ENCODE measurements around the gene DNASE1. TPM values are rescaled to one million over a fixed set of nuclear protein-coding genes. Genes with fewer than 3 reads are reported as not detected.

DNASE1 gene, protein sequence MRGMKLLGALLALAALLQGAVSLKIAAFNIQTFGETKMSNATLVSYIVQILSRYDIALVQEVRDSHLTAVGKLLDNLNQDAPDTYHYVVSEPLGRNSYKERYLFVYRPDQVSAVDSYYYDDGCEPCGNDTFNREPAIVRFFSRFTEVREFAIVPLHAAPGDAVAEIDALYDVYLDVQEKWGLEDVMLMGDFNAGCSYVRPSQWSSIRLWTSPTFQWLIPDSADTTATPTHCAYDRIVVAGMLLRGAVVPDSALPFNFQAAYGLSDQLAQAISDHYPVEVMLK
- total RNA-seq (2022) (26.0 and 31.6 TPM in 2 replicates), Bru-seq, nascent RNA (percentile 56 among the genes with signal in this experiment), BruChase-seq, experiment 1, labeled RNA remaining after a 6-hour chase (percentile 83 among the genes with signal in this experiment), BruChase-seq, experiment 2, labeled RNA remaining after a 2-hour chase (percentile 78 among the genes with signal in this experiment)
- long read RNA-seq, full-length matches to known transcripts: 1 of 82 reads
- long read RNA-seq, partial matches to known transcripts: 27 of 82 reads
- long read RNA-seq, other reads (novel, unspliced or antisense): 54 of 82 reads

DNA sequence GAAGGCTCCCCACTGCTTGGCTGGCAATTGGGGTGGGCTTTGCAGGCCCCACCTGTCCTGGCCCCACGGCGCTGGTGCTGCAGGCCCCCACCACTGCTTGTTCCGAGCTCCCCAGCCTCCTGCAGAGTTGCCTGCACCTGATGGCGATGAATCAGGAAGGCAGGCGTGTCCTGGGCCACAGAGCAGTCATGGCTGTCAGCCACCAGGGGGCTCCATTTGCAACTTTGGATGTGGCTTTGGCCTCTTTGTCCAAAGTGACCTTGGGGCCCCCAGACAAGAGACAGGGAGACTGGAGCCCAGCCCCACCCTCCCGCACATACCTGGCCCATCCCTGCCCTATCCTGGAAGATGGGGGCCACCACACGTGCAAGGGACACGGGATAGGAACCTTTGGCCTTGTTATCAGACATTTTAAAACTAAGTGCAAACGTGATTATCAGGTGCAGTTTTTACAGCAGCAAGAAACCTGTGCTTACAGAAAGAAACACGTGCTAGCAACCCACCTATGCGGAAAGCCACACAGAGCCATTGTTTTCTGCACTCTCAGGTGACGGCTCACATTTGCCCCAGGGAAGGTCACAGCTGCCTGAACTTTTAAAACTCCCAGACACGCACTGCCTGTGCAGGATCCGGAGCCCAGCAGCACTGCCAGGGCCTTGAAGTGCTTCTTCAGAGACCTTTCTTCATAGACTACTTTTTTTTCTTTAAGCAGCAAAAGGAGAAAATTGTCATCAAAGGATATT, at the start of gene DNASE1:
DNASE1 (plus strand) TSS at position 443 of the 743 bp plus-strand sequence. CDS start 683 bp downstream, outside the sequence.
- Mint-ChIP-seq H3K27ac (ENCODE audit: unreplicated experiment) (no peak within 1 kb of the TSS), H3K4me1 (ENCODE audit: low read depth, unreplicated experiment) (no peaks in the 10 kb centered on the region), H3K4me3 (ENCODE audit: low read depth, unreplicated experiment) (no peak within 1 kb of the TSS), H3K36me3 (ENCODE audit: insufficient read depth, unreplicated experiment) (peaks cover 66% of the 10 kb centered on the region), H3K9me3 (ENCODE audit: low read depth, unreplicated experiment) (no peaks in the 10 kb centered on the region), H3K27me3 (ENCODE audit: unreplicated experiment) (no peaks in the 10 kb centered on the region)
- intact Hi-C loops (cut with micrococcal nuclease; ENCODE audit: unreplicated experiment): no loop called here
- CTCF ChIA-PET: interaction anchor here (0.6 kb wide), 1 partner anchor 576 kb away, joined by 5 read pairs; no protein-coding TSS in a partner anchor
- peak; percentile 72 for DNase-seq
- TF ChIP-seq, protein P1, sequence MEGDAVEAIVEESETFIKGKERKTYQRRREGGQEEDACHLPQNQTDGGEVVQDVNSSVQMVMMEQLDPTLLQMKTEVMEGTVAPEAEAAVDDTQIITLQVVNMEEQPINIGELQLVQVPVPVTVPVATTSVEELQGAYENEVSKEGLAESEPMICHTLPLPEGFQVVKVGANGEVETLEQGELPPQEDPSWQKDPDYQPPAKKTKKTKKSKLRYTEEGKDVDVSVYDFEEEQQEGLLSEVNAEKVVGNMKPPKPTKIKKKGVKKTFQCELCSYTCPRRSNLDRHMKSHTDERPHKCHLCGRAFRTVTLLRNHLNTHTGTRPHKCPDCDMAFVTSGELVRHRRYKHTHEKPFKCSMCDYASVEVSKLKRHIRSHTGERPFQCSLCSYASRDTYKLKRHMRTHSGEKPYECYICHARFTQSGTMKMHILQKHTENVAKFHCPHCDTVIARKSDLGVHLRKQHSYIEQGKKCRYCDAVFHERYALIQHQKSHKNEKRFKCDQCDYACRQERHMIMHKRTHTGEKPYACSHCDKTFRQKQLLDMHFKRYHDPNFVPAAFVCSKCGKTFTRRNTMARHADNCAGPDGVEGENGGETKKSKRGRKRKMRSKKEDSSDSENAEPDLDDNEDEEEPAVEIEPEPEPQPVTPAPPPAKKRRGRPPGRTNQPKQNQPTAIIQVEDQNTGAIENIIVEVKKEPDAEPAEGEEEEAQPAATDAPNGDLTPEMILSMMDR (IDR thresholded peaks at IDR 0.05; ENCODE audit: unreplicated experiment): peak; percentile 82
- no TSS peak for BruUV-seq (replicated peaks)

DNA sequence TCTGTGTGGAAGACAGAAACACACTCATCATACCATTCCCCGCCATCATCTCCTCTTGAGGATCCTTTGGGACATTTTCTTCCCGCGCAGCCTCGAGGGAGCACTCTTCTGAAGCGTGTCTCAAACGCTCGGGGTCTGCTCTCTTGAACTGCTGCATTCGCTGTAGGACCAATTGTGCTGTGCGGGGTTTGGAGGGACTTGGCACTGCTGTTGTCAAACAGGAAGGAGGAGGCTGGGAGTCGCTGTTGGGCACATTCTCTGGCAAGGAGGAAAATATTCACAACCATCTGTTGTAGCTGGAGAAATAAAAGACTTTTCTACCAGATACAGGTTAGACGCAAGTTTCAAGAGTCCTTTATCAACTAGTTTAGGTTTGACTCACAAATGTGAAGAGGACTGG, 48.0 kb upstream of the DNASE1 start:
- CTCF ChIA-PET: no interaction called here
- BruUV-seq (replicated peaks): no TSS peak
- DNase-seq: no peak
- no peak overlapping the region for H3K4me3 Mint-ChIP-seq (ENCODE audit: low read depth, unreplicated experiment)
- no peak overlapping the region for H3K27ac Mint-ChIP-seq (ENCODE audit: unreplicated experiment)
- intact Hi-C loops (cut with micrococcal nuclease; ENCODE audit: unreplicated experiment): no loop called here
- no peaks in the 10 kb centered on the region for H3K27me3 Mint-ChIP-seq (ENCODE audit: unreplicated experiment)
- no peaks in the 10 kb centered on the region for H3K9me3 Mint-ChIP-seq (ENCODE audit: low read depth, unreplicated experiment)
- peaks cover 38% of the 10 kb centered on the region for H3K36me3 Mint-ChIP-seq (ENCODE audit: insufficient read depth, unreplicated experiment)
- peaks cover 12% of the 10 kb centered on the region for H3K4me1 Mint-ChIP-seq (ENCODE audit: low read depth, unreplicated experiment)
- TF ChIP-seq, protein P1 (IDR thresholded peaks at IDR 0.05; ENCODE audit: unreplicated experiment): no peak

DNA sequence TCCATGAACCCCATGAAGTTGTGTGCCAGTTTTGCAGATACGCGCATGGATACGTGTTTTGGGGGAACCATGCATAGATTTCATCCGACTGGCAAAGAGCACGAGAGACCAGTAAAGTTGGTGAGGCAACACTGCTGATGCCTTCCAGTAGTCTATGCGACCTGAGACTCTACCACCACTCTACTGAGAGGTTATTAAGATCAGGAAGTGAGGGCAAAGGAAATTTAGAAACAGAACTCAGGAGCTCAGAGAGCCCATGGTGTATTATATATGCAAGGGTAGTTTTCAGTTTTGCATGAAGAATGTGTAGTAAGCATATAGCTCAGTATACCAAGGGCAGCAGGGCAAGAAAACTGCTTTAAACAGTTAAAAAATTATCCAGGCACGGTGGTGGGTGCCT, 47.3 kb upstream of the DNASE1 start:
- H3K4me1 Mint-ChIP-seq (ENCODE audit: low read depth, unreplicated experiment): peaks cover 12% of the 10 kb centered on the region
- DNase-seq: no peak
- CTCF ChIA-PET: interaction anchor here (0.6 kb wide), 2 partner anchors 51 to 665 kb away, joined by 6 to 7 read pairs; no protein-coding TSS in a partner anchor
- H3K4me3 Mint-ChIP-seq (ENCODE audit: low read depth, unreplicated experiment): no peak overlapping the region
- BruUV-seq (replicated peaks): no TSS peak
- TF ChIP-seq, protein P1 (IDR thresholded peaks at IDR 0.05; ENCODE audit: unreplicated experiment): no peak
- H3K36me3 Mint-ChIP-seq (ENCODE audit: insufficient read depth, unreplicated experiment): peaks cover 40% of the 10 kb centered on the region
- intact Hi-C loops (cut with micrococcal nuclease; ENCODE audit: unreplicated experiment): no loop called here
- no peaks in the 10 kb centered on the region for H3K27me3 Mint-ChIP-seq (ENCODE audit: unreplicated experiment)
- H3K9me3 Mint-ChIP-seq (ENCODE audit: low read depth, unreplicated experiment): no peaks in the 10 kb centered on the region
- H3K27ac Mint-ChIP-seq (ENCODE audit: unreplicated experiment): no peak overlapping the region

DNA sequence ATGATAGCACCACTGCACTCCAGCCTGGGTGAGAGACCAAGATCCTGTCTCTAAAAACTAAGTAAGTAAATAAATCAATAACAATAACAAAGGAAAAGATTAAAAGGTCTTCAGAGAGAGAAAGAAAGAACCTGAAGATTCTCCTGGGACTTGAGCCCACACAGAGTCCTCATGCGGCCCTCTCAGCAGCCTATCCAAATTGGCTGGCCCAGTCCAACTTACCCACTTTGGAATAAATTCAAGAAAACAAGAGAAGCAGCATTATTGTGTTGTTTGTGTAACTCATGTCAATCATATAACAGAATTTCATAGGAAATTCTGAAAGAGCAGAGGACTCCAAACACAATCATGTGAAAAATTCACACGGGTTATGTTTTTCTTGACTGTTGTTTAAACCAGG, 46.9 kb upstream of the DNASE1 start:
- Mint-ChIP-seq H3K27me3 (ENCODE audit: unreplicated experiment) (no peaks in the 10 kb centered on the region), H3K9me3 (ENCODE audit: low read depth, unreplicated experiment) (no peaks in the 10 kb centered on the region), H3K4me3 (ENCODE audit: low read depth, unreplicated experiment) (no peak overlapping the region), H3K27ac (ENCODE audit: unreplicated experiment) (no peak overlapping the region), H3K4me1 (ENCODE audit: low read depth, unreplicated experiment) (peaks cover 17% of the 10 kb centered on the region), H3K36me3 (ENCODE audit: insufficient read depth, unreplicated experiment) (peaks cover 45% of the 10 kb centered on the region)
- TF ChIP-seq, protein P1 (IDR thresholded peaks at IDR 0.05; ENCODE audit: unreplicated experiment): no peak
- DNase-seq: no peak
- BruUV-seq (replicated peaks): no TSS peak
- intact Hi-C loops (cut with micrococcal nuclease; ENCODE audit: unreplicated experiment): no loop called here
- CTCF ChIA-PET: no interaction called here
